Myocyte (in vitro differentiated cells): Measurements from ENCODE around the gene BBS9. TPM values are rescaled to one million over a fixed set of nuclear protein-coding genes. Genes with fewer than 3 reads are reported as not detected.

Experiments used
- DNase-seq: peaks from one replicate; pipeline ENCODE4 v3.0.0-alpha.2; 2012; ENCODE audit warnings: low read depth
- total RNA-seq: library from RNA; depleted of rRNA; stranded (reverse); fragments of >200 nt; gene quantifications from 2 replicates; pipeline ENCODE4 v1.2.3, GENCODE V29; 2014

BBS9 gene
- total RNA-seq, 1 donor from 2014 or later, result 16.2 TPM

- no peak for DNase-seq
These were observed 464.2 kb downstream of the BBS9 start for GRCh38 chr7:33593611-33594010.

DNA sequence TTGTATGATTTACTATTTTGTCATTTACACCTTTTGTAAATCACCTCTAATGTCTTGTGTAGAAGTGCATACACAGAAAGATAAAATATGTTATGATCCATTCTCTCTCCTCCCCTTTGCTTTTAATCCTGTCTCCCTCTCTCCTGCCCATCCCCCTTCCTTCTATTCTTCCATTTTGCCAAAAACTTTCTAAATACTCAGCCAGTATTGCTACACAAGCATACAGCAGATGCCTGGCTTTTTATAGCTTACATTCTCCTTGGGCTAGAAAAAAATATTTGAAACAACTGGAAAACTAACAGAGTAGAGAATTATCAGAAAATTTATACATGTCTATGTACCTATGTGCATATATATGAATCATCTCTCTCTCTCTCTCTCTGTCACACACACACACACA is 467.3 kb downstream of the BBS9 start:
- peak; percentile 24 for DNase-seq

GRCh38 chr7:33597181-33597580 is 467.8 kb downstream of the BBS9 start:
- DNase-seq, result no peak

GRCh38 chr7:33601101-33601500 is 471.7 kb downstream of the BBS9 start:
- no peak for DNase-seq

DNA sequence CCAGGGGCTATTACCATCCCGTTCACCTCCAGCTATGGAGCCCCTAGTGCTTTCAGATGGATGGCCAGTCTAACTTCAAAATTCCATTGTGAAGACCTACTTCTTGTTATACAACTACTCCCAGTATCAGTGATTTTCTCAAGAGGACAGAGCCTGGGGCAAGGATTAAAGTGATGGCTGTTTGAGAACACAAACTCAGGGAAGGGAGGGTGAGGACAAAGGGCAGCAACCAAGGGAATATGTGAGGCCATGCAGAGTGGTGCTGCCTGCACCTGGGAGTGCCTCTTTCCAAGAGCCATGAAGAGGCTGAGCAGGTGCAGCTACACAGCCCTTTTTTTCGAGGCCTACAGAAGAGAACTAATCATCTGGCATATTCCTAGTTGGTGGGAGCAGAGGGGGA is 472.5 kb downstream of the BBS9 start:
- no peak for DNase-seq

DNA sequence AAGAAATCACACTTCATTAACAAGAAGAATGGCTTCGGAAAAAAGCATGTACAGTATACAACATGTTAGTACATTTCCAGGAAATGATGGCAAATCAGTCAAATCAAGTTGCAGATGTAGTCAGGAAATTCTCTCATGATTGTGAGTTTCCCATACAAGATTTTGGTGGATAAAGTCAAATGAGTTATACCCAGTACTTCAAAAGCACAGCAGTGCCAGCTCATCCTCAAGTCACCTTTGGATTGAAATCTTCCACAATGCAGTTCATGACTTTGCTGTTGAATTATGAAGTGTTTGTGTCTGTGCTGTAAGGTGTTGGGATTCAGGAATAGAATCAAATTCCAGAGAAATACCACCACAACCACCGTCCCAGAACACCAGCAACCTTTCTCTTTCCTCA is 474.7 kb downstream of the BBS9 start:
- no peak for DNase-seq

GRCh38 chr7:33610918-33611317 is 481.6 kb downstream of the BBS9 start:
- DNase-seq, result no peak

DNA sequence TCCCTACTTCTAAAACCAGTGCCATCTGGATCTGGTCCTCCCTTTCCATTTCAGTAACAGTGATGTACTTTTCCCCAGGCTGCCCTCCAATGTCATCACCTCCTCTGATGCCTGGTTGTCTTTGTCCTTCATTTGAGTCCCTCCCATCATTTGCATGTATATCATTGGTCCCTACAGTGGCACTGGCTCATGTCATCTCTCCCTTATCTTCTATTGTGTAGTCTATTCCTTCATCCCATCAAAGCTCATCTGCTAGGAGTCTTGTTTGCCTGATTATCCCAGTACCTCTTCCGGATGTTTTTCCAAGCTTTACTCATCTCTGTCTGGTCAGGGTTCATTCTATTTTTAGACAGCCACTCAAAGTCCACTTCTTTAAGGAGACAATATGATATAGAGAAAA is 483.1 kb downstream of the BBS9 start:
- no peak for DNase-seq

DNA sequence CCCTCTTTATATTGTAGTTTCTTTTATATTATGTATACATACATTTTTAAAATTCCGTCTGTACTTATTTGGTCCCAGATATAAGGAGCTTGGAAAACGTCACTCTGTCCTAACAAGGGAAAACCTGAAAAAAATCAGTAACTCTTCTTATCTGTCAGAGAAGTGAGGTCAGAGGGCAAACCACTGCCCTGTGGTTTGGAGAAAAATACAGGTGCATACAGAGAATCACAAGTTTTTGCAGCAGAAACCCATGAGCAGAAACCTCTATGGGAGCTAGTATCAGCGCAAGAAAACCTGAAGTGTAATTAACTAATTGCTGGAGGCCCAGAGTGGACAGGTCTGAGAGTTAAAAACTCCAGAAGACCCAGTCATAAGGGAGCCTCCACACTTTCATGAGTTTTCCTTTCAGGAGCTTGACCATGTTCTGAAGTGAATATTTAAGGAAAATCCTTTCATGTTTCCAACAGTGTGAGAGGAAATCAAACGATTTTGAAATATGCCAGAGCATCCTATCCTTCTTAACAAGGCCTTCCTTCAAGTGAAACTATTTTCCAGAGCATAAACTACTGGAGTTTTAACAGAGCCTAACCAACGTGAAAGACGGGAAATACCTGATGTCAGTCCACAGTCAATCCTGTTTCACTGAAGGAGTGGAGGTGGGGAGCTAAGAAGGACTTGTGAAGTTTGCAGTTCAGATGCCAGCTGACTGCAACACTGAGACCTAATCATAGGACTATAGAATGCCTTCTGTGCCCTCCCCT is 485.2 kb downstream of the BBS9 start:
- no peak for DNase-seq

DNA sequence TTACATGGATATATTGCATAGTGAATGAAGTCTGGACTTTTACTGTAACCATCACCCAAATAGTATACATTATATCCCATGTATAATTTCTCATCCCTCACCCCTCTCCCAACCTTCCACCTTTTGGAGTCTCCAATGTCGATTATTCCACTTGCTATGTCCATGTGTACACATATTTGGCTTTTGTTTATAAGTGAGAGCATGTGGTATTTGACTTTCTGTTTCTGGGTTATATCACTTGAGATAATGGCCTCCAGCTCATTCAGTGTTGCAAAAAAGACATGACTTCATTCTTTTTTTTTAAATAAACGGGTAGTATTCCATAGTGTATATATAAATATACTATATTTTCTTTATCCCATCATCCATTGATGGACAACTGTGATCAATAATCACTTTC is 487.4 kb downstream of the BBS9 start:
- DNase-seq, result no peak

- no peak for DNase-seq
These were observed 489.9 kb downstream of the BBS9 start for GRCh38 chr7:33619264-33619663.

DNA sequence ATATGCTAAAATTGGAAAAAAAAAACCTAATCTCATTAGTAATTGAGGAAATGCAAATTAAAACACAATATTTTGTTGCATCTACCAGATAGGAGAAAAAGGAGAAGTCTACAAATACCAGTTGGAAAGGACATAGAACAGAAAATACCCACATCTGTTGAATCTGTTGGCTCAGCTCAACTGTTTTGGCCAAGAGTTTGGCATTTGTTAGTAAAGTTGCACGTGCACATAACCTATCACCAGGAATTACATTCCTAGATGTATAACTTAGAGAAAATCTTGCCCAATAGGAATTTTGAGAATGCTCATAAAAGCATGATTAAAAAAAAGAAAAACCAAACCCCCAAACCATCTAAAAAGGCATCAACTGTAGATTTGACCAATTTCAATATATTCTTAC is 493.9 kb downstream of the BBS9 start:
- peak; percentile 43 for DNase-seq

- DNase-seq, result peak; percentile 90
These were observed 494.9 kb downstream of the BBS9 start for GRCh38 chr7:33624215-33624614.

DNA sequence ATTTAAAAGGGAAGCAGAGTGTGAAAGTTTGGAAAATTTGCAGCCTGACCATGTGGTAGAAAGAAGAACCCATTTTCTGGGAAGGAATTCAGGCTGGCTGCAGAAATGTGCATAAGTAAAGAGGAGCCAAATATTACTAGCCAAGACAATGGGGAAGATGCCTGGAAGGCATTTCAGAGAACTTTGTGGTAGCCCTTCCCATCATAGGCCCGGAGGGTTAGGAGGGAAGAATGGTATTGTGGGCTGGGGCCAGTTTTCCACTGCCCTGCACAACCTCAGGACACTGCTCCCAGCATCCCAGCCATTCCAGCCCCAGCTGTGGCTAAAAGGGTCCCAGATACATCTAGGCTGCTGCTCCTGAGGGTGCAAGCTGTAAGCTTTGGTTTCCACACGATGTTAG is 497.5 kb downstream of the BBS9 start:
- peak; percentile 13 for DNase-seq

DNA sequence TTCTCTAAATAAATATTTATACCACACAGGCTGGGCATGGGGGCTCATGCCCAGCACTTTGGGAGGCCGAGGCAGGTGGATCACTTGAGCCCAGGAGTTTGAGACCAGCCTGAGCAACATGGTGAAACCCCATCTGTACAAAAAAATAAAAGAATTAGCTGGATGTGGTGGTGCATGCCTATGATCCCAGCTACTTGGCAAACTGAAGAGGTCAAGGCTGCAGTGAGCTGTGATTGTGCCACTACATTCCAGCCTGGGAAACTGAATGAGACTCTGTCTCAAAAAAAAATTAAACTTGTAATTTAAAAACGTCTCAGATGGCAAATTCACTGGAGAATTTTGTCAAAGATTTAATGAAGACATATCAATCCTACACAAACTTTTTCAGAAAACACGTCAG is 498.4 kb downstream of the BBS9 start:
- no peak for DNase-seq

GRCh38 chr7:33628894-33629293 is 499.5 kb downstream of the BBS9 start:
- no peak for DNase-seq

GRCh38 chr7:33630359-33630758 is 501.0 kb downstream of the BBS9 start:
- DNase-seq, result no peak

- no peak for DNase-seq
These were observed 503.0 kb downstream of the BBS9 start for GRCh38 chr7:33632322-33632721.

DNA sequence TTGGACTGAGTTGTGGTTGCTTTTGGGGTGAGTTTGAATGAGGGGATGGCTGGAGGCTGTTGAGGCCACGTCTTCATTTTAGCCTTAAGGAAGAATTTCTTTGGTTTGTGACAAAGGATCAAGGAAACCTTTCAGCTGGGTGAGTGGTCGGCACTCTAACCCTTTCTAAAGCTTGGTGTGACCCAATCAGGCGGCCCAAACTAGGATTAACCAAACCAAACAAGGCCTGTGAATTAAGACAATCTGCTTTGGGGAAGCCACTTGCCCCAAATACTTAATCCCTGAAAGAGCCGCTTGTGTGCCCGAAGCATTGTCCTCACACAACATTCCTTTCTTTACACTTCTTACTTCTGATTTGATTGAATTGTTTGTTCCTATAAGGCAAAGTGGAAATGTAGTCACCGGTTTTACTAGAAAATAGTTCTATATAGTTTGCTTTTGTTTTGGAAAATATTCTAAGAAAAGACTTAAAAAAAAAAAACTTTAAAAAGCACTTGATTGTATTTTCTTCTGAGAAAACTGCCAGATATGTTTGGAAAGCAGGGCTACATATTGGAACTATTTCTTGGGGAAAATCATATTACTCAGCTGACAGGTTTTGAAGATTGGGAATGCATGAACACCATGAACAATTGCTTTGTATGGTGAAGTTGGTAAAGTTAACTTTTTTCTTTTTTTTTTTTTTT is 503.6 kb downstream of the BBS9 start:
- no peak for DNase-seq

DNA sequence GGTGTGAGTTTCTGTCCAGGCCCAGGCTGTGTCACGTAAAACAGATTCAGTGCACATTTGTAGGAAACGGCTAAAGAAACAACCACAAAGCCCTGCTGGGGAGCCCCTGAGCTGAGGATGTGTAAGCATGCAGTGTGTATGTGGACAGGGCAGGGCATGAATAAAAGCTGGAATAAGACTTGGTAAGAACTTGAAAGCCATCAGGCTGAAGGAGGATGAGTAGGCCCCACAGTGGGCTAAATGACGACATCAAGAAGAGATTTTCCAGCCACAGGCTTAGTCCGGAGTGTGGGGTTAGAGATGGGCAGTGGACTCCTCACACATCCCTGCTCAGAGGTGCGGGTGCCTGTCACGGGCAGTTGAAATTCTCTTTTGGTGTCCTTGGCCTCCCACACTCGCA is 505.2 kb downstream of the BBS9 start:
- DNase-seq, result no peak

GRCh38 chr7:33636359-33636758 is 507.0 kb downstream of the BBS9 start:
- DNase-seq, result no peak

DNA sequence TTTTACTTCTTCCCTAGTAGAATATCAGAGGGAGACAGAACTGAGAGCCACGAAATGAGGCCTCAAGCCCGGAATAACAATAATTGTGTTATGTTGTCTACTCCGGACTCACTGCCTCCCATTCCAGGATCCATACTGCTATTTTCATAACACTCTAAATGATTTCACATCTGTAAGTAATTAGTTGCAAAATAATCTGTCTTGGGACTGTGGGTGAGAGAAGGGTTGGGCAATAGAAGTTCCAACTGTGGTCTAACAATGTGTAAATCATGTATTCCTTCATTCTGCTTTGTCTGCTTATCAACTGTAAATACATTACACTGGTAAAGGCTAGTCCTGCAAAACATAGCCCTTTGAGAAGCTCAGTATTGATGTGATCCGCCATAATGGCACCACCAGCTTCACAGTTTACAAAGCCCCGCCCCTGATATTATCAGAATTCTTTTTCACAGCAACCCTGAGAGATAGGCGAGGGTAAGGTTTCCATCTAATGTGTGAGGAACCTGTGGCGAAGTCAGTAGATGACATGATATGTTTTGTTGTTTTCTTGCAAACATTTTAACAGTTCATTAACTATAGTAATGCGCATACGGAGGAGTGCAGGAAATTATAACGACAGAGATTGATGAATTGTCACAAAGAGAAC is 510.3 kb downstream of the BBS9 start:
- peak; percentile 16 for DNase-seq

- DNase-seq, result peak; percentile 45
These were observed 511.4 kb downstream of the BBS9 start for GRCh38 chr7:33640741-33641140.
